SIG-M5 (cell line): ENCODE data around the gene RPLP1.

ENCODE experiments used
- DNase-seq: peaks from one replicate; lab custom pipeline; 2025; lab: John Stamatoyannopoulos, UW

The RPLP1 gene

DNA sequence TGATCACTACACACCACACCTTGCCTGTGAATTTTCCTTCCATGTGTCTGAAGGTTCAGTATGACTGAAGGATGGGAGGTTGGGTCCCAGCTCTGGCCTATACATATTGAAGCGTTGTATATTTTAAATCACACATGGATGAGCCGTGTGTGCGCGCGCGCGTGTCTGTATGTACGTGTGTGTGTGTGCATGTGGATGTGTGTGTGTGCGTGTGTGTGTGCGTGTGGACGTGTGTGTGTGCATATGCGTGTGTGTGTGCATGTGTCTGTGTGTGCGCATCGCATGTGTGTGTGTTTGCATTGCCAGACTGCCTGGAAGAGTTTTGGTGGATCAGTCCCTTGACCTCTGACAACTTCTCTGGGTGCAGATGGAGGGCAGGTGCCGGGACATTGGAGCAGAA lies 45.7 kb downstream of the RPLP1 start:
- DNase-seq = no peak

DNA sequence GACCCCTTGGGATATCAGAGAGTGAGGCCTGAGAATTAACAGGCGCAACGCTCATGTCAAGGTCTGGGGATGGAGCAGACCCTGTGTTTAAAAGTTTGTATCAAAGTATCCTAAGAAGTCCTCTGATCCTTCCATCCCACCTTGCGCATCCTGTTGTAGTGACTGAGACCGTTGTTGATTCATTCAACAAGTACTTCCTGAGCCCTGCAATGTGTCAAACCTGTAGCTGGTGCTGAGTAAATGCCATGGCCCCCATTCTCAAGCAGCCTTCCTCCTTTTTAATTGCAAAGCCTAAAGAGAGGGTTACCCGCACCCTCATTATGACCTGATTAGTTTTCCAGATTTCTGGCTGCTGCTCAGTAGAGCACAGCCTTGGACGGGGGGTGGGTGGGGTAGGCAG lies 46.4 kb downstream of the RPLP1 start:
- no peak for DNase-seq

DNA sequence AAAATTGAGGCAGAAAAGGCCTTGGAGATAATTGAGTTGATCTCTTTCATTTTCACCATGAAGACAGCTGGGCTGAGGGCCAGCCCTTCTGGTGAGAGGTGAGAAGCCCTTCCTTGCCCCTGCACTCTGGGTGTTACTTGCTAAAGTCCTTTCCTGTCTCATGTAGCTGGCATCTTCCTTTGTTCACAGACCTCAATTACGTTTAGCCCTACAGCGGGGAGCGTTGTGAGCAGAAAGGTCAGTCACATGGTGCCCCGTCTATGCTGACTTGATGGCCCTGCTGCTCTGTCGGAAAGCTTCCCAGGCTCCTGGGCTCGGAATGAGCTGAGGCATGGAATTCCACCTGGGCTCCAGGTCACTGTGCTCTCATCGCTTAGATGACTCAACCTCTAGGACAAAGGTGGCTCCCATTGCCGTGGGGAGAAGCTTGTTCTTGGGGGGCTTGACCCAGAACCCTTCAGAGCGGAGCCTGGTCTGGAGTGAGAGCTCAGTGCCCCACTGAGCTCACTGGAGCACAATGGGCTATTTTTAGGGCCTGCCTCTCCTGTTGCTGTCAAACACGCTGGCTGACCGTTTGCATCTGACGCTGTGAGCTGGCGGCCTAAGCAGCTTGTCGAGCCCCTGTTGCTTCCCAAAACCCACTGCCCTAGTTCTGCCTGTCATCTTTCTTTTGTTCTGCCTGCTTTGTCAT lies 47.0 kb downstream of the RPLP1 start:
- no peak for DNase-seq

DNA sequence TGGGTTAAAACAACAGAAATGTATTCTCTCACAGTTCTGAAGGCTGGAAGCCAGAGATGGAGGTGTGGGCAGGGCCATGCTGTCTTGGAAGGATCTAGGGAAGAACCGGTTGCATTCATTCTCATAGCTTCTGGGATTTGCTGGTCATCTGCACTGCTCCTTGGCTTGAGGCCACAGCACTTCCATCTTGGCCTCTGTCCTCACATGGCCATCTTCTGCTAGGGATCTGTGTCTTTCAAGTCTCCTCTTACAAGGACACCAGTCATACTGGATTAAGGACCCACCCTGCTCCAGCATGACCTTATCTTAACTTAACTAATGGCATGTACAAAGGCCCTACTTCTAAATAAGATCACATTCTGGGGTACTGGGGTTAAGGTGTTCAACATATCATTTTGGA lies 47.7 kb downstream of the RPLP1 start:
- no peak for DNase-seq

DNA sequence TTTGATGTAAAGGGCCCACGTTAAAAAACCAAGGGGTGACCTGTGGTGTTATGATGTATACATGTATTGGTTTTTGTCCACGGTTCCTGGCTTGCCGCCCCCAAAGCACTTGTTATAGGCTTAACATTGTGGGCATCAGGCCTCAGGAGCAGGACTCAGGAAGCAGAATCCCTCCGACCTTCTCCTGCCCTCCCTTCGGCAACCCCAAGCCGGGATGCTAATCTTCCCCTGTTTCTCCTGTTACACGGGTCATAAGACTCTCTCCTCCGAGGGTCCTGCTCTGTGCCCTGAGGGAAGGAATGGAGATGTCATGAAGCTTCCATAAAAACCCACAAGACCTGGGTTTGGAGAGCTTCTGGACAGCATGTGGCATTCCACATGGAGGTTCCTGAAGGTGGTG lies 48.8 kb downstream of the RPLP1 start:
- no peak for DNase-seq

DNA sequence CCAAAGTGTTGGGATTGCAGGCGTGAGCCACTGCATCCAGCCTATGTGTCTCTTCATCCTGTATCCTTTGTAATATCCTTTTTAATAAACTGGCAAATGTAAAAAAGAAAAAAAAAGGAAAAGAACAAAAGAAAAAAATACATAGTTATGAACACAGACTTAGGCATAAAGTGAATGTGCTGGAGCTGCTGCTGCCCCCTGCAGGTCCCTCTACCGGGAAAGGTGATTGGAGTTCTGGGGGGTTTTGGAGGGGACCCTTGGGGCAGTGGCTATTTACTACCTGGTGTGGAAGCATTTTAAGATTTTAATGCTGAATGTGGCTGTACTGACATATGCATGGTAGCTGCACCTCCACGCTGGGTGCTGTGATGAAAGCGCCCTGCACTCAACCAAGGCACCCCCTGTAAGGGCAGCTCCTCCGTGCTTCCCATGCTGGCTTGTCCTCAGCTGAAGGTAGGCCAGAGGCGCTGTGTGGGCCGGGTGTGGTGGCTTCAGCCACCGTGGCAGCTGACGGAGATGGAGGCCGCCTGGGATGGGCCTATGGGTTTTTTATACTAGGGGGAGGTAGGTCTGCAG lies 49.9 kb downstream of the RPLP1 start:
- no peak for DNase-seq

DNA sequence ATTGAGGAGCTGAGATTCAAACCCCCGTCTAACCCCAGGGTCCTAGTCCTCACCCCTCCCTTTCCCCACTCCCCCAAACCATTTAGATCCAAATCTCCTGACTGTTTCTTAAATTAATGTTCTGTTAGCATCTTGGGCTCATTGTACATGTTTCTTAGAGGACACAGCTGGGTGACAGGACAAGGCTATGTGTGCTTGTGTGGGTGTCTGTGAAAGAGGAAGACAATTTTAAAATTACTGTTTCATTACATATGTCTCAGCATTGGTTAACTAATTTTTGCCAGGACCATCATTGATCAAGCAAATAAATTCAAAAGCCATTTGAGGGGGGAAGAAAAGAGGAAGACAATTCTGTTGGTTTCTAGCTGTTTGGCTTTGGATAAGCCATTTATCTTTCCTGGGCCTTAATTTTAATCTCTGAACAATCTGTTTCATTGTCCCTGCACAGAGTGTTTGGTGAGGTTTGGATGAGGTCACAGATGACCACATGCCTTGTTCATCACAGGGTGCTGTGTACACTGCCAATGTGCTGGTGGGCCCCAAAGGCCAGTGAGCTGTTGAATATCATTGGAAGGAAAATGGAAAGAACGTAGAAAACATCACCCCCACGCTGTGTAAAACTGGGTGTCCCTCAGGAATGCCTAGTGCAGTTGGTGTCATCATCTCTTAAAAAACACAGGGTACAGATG lies 51.9 kb downstream of the RPLP1 start:
- DNase-seq = no peak
